HG02610 (cell line): ENCODE measurements around the gene BTNL2.
"Not testable (repeated sequence)": the region's sequence is repeated elsewhere in the genome, so short reads cannot be mapped to it uniquely, and the experiment has no call there.

Experiments
- ATAC-seq: cut with Tn5 transposase; IDR thresholded peaks from one replicate; pipeline ENCODE4 v1.9.1; 2021; ENCODE audit warnings: mild to moderate bottlenecking, moderate library complexity; ENCODE audit not compliant: unreplicated experiment

BTNL2 gene

DNA sequence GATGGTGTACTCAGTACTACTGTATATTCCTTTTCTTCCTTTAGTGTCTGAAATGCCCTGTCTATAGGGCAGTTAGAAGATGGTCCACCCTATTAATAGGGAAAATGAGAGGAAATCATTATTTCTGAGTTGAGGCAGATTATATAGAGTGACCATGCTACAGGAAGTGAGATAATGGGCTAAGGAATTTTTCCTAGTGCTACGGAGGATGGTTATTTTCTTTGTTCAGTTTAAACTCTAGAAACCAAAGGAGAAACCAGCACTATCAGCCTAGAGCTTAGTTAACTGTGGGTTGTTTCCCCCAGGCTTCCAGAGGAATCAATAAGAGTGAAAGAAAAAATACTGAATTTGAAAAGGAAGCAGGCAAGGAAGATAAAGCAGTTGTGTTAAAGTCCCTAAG is 35.8 kb downstream of the BTNL2 start:
- ATAC-seq: no peak

DNA sequence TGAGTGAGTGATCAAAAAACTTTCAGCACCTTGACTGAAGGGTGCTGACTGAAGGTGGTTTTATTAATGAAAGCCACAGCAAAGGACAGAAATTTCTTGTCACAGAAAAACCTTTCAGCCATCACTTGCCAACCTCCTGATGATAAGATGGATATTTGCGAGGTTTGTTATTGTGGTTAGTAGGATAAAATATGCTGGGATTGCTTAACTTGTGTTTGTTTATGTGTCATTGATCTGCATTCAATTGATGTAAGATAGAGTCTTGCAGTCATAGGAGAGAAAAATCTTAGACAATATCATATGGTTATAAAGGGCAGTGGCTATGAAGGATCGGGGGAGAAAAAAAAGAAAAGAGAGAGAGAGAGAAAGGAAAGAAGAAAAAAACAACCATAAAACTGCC is 36.5 kb downstream of the BTNL2 start:
- no peak for ATAC-seq

GRCh38 chr6:32369660-32370059 is 37.3 kb downstream of the BTNL2 start:
- ATAC-seq: no peak

- ATAC-seq: no peak
These were observed 39.3 kb downstream of the BTNL2 start for GRCh38 chr6:32367644-32368043.

- ATAC-seq: not testable (repeated sequence)
These were observed 47.8 kb downstream of the BTNL2 start for GRCh38 chr6:32359225-32359624.

DNA sequence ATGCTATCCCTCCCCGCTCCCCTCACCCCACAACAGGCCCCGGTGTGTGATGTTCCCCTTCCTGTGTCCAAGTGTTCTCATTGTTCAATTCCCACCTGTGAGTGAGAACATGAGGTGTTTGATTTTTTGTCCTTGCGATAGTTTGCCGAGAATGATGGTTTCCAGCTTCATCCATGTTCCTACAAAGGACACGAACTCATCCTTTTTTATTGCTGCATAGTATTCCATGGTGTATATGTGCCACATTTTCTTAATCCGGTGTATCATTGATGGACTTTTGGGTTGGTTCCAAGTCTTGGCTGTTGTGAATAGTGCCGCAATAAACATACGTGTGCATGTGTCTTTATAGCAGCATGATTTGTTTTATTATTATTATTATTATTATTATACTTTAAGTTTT is 48.4 kb downstream of the BTNL2 start:
- ATAC-seq: not testable (repeated sequence)

DNA sequence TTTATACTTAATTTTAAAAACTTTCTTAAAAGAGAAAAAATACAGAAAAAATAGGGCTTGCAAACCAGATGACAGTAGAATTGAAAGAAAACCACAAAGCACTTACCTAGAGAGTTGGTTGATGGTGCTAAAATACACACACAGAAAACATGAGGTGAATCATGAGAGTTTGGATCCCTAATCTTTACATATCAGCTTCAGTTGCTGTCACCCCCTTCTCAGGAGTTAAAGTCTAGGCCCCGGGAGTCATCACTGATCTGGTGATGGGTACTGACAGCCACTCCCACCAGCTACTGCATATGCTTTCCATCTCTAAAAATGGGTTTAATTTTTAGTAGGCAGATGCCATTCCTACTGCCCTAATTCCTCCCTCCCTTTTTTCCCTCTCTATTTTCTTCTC is 52.0 kb downstream of the BTNL2 start:
- ATAC-seq: no peak

- no peak for ATAC-seq
These were observed 53.6 kb downstream of the BTNL2 start for GRCh38 chr6:32353348-32353747.
